AG20443 (cell line): ENCODE results near the gene SH3BP4.

Source experiments
- DNase-seq: peaks from one replicate; pipeline ENCODE4 v3.0.0; 2012; ENCODE audit warnings: low spot score, mixed read lengths

The SH3BP4 gene

GRCh38 chr2:234947556-234947955 is 4.3 kb upstream of the SH3BP4 start:
- DNase-seq: no peak

GRCh38 chr2:234949762-234950434 is 1.9 kb upstream of the SH3BP4 start:
- peak; percentile 72 for DNase-seq

GRCh38 chr2:234950435-234950729 is 1.4 kb upstream of the SH3BP4 start:
- no peak for DNase-seq

GRCh38 chr2:234950730-234951663 is 820 bp upstream of the SH3BP4 start:
- no peak for DNase-seq

GRCh38 chr2:234952270-234953115 is 676 bp downstream of the SH3BP4 start:
- DNase-seq: no peak

GRCh38 chr2:234953116-234954031 is 1.6 kb downstream of the SH3BP4 start:
- no peak for DNase-seq

- DNase-seq: no peak
Measured at GRCh38 chr2:234954551-234954992, 2.8 kb downstream of the SH3BP4 start.

GRCh38 chr2:234955091-234955591 is 3.3 kb downstream of the SH3BP4 start:
- no peak for DNase-seq

- no peak for DNase-seq
Measured at GRCh38 chr2:234955971-234956509, 4.2 kb downstream of the SH3BP4 start.

- no peak for DNase-seq
Measured at GRCh38 chr2:234957834-234958135, 6.0 kb downstream of the SH3BP4 start.

GRCh38 chr2:234958311-234958710 is 6.5 kb downstream of the SH3BP4 start:
- DNase-seq: no peak

- DNase-seq: no peak
Measured at GRCh38 chr2:234958746-234959395, 7.1 kb downstream of the SH3BP4 start.

GRCh38 chr2:234960175-234961088 is 8.6 kb downstream of the SH3BP4 start:
- DNase-seq: no peak

GRCh38 chr2:234961784-234962183 is 10.0 kb downstream of the SH3BP4 start:
- no peak for DNase-seq

GRCh38 chr2:234963773-234964615 is 12.2 kb downstream of the SH3BP4 start:
- peak; percentile 58 for DNase-seq

GRCh38 chr2:234964631-234965461 is 13.0 kb downstream of the SH3BP4 start:
- DNase-seq: no peak

- DNase-seq: no peak
Measured at GRCh38 chr2:234966340-234966739, 14.5 kb downstream of the SH3BP4 start.
